T-cell (primary cell): ENCODE measurements around the gene TCF20. TPM values are rescaled to one million over a fixed set of nuclear protein-coding genes. Genes with fewer than 3 reads are reported as not detected.

Experiments used
- ATAC-seq, 4 experiments: fragments of 200-7000 bp in 3 of 4; fragments of 150-1000 bp in 1 of 4; cut with Tn5 transposase; replicated peaks in 1 of 4; 1 replicate in 3 of 4; 2 replicates in 1 of 4; pipeline ENCODE4 v1.10.0; 2021; ENCODE audit warnings: moderate library complexity in 3 of 4, mild to moderate bottlenecking in 2 of 4, moderate number of reproducible peaks in 1 of 4
- CTCF ChIA-PET, 2 donors: fragments of 300-600 bp; sonication (Branson Sonifier 250); formaldehyde crosslinking; loops; one replicate each; lab custom pipeline; 2022; ENCODE audit warnings: antibody characterized with exemption in 2 of 2; lab: Charles Lee
- POLR2A ChIA-PET, 2 donors: fragments of 300-600 bp; sonication (Branson Sonifier 250); formaldehyde crosslinking; loops; one replicate each; lab custom pipeline; 2022; ENCODE audit warnings: antibody characterized with exemption in 2 of 2; lab: Charles Lee
- DNase-seq, 35 experiments: peaks; one replicate each; pipeline versions ENCODE4 v3.0.0 to v3.0.0-alpha.2; 2013 to 2023
- H3K27ac ChIP-seq: one replicate; pipeline ENCODE4 v1.5.1; 2013; ENCODE audit warnings: low read length
- H3K27me3 ChIP-seq, 2 experiments: replicated peaks in 1 of 2; 1 replicate in 1 of 2; 2 replicates in 1 of 2; pipeline versions ENCODE4 v1.6.1 to v1.7.0; 2013; ENCODE audit warnings: low read length in 1 of 2, mixed read lengths in 1 of 2; ENCODE audit not compliant: control insufficient read depth in 2 of 2, insufficient read depth in 2 of 2; ENCODE audit errors: extremely low read depth in 1 of 2
- H3K36me3 ChIP-seq, 2 donors: 1 replicate in 1 of 2; 2 replicates in 1 of 2; pipeline versions ENCODE4 v1.6.1 to v1.7.0; 2013; ENCODE audit warnings: low read length in 1 of 2; ENCODE audit not compliant: control insufficient read depth in 2 of 2, insufficient read depth in 1 of 2; ENCODE audit errors: extremely low read depth in 1 of 2
- H3K4me1 ChIP-seq, 2 experiments: 1 replicate in 1 of 2; 2 replicates in 1 of 2; pipeline versions ENCODE4 v1.6.1 to v1.7.0; 2013; ENCODE audit warnings: low read length in 2 of 2, mixed read lengths in 1 of 2; ENCODE audit not compliant: insufficient read depth in 2 of 2, control insufficient read depth in 1 of 2; ENCODE audit errors: extremely low read depth in 1 of 2
- H3K4me3 ChIP-seq, 2 donors: 1 replicate in 1 of 2; 2 replicates in 1 of 2; pipeline versions ENCODE4 v1.5.1 to v1.7.0; 2013; ENCODE audit warnings: mild to moderate bottlenecking in 2 of 2, low read length in 1 of 2, moderate library complexity in 1 of 2; ENCODE audit not compliant: control insufficient read depth in 1 of 2; ENCODE audit errors: extremely low read depth in 1 of 2
- H3K9me3 ChIP-seq: 2 replicates; pipeline ENCODE4 v1.7.0; 2013
- H3K27ac Mint-ChIP-seq, 2 donors: one replicate each; pipeline ENCODE4 v1.8.0; 2020 to 2021; ENCODE audit warnings: mild to moderate bottlenecking in 2 of 2, mixed read lengths in 2 of 2
- H3K27me3 Mint-ChIP-seq, 2 donors: one replicate each; pipeline ENCODE4 v1.8.0; 2021 to 2022; ENCODE audit warnings: mixed read lengths in 2 of 2
- H3K36me3 Mint-ChIP-seq: one replicate; pipeline ENCODE4 v1.8.0; 2021; ENCODE audit warnings: mixed read lengths
- H3K4me1 Mint-ChIP-seq, 3 donors: one replicate each; pipeline ENCODE4 v1.8.0; 2020 to 2022; ENCODE audit warnings: mixed read lengths in 3 of 3, mild to moderate bottlenecking in 1 of 3
- H3K4me3 Mint-ChIP-seq, 3 donors: one replicate each; pipeline ENCODE4 v1.8.0; 2020 to 2022; ENCODE audit warnings: mild to moderate bottlenecking in 3 of 3, mixed read lengths in 3 of 3, moderate library complexity in 3 of 3
- H3K9me3 Mint-ChIP-seq, 3 donors: one replicate each; pipeline ENCODE4 v1.8.0; 2020 to 2022; ENCODE audit warnings: mixed read lengths in 3 of 3
- WGBS: methylation state at CpG from one replicate; pipeline ENCODE4 v1.1.5; 2013; ENCODE audit warnings: missing lambda C conversion rate; ENCODE audit not compliant: insufficient coverage; 5-methylcytosine and 5-hydroxymethylcytosine counted together
- total RNA-seq, 35 experiments: library from RNA in 6 of 35; stranded (reverse) in 6 of 35; fragments of 120-200 nt in 1 of 35; gene quantifications; one replicate each; pipeline versions ENCODE4 v1.2.1 to v1.2.4 and lab custom pipeline; 2013 to 2026

Gene TCF20
- total RNA-seq, 5 donors from 2014 or later (not counting 1 experiment from before 2014, with no cell fraction given), result 84.2 to 98.8 (median 88.5) TPM

GRCh38 chr22:42281284-42281683 is 10.8 kb upstream of the TCF20 start:
- no peak overlapping the region for H3K4me3 ChIP-seq
- ChIA-PET CTCF (interaction anchor here in 1 of 2 donors (0.6 kb wide), 1 partner anchor 872 kb away, joined by 5 read pairs; no protein-coding TSS in a partner anchor), POLR2A (no interaction called here)
- H3K27ac ChIP-seq, result no peak overlapping the region
- Mint-ChIP-seq H3K27ac (no peak overlapping the region), H3K4me1 (peaks cover 23 to 28% (median 26%) of the 10 kb centered on the region in 3 donors), H3K36me3 (no peaks in the 10 kb centered on the region), H3K4me3 (no peak overlapping the region), H3K27me3 (peaks cover 0 to 8% of the 10 kb centered on the region in 2 donors), H3K9me3 (no peaks in the 10 kb centered on the region)
- H3K36me3 ChIP-seq, result no peaks in the 10 kb centered on the region
- peaks cover 21 to 39% of the 10 kb centered on the region in 2 experiments for H3K4me1 ChIP-seq
- H3K9me3 ChIP-seq, result no peaks in the 10 kb centered on the region
- WGBS, result 92% methylated on average over 7 of the region's 10 CpGs
- no peak for ATAC-seq
- H3K27me3 ChIP-seq, result peaks cover 0 to 37% of the 10 kb centered on the region in 2 experiments
- no peak for DNase-seq

- no peak overlapping the region for H3K4me3 Mint-ChIP-seq
- H3K27me3 ChIP-seq, result peaks cover 0 to 37% of the 10 kb centered on the region in 2 experiments
- H3K27me3 Mint-ChIP-seq, result peaks cover 0 to 8% of the 10 kb centered on the region in 2 donors
- no peak overlapping the region for H3K4me3 ChIP-seq
- no peaks in the 10 kb centered on the region for H3K36me3 ChIP-seq
- H3K9me3 Mint-ChIP-seq, result no peaks in the 10 kb centered on the region
- no peaks in the 10 kb centered on the region for H3K36me3 Mint-ChIP-seq
- peaks cover 19 to 35% of the 10 kb centered on the region in 2 experiments for H3K4me1 ChIP-seq
- ChIA-PET CTCF (no interaction called here), POLR2A (no interaction called here)
- H3K27ac Mint-ChIP-seq, result no peak overlapping the region
- H3K4me1 Mint-ChIP-seq, result peaks cover 22 to 26% (median 22%) of the 10 kb centered on the region in 3 donors
- H3K27ac ChIP-seq, result no peak overlapping the region
- 100% methylated on average over 5 of the region's 5 CpGs for WGBS
- DNase-seq, result no peak
- no peaks in the 10 kb centered on the region for H3K9me3 ChIP-seq
- ATAC-seq, result no peak
Measured at GRCh38 chr22:42280836-42281235, 10.4 kb upstream of the TCF20 start.

- Histone ChIP-seq H3K27me3 (peaks cover 0 to 37% of the 10 kb centered on the region in 2 experiments), H3K36me3 (no peaks in the 10 kb centered on the region), H3K9me3 (no peaks in the 10 kb centered on the region), H3K4me1 (peaks cover 14 to 28% of the 10 kb centered on the region in 2 experiments), H3K4me3 (no peak overlapping the region), H3K27ac (no peak overlapping the region)
- POLR2A ChIA-PET, result no interaction called here
- peaks cover 0 to 8% of the 10 kb centered on the region in 2 donors for H3K27me3 Mint-ChIP-seq
- no peak overlapping the region for H3K4me3 Mint-ChIP-seq
- CTCF ChIA-PET, result no interaction called here
- no peak overlapping the region for H3K27ac Mint-ChIP-seq
- 92% methylated on average over 5 of the region's 9 CpGs for WGBS
- H3K9me3 Mint-ChIP-seq, result no peaks in the 10 kb centered on the region
- no peak for ATAC-seq
- peaks cover 15 to 20% (median 16%) of the 10 kb centered on the region in 3 donors for H3K4me1 Mint-ChIP-seq
- no peaks in the 10 kb centered on the region for H3K36me3 Mint-ChIP-seq
- no peak for DNase-seq
Measured at GRCh38 chr22:42280140-42280539, 9.7 kb upstream of the TCF20 start.

GRCh38 chr22:42279425-42280020 is 9.1 kb upstream of the TCF20 start:
- ChIA-PET POLR2A (no interaction called here), CTCF (interaction anchor here in 1 of 2 donors (0.6 kb wide), 1 partner anchor 9 kb away, joined by 5 read pairs; no protein-coding TSS in a partner anchor)
- DNase-seq (no peak), ATAC-seq (no peak)
- H3K4me1 ChIP-seq, result peaks cover 9 to 22% of the 10 kb centered on the region in 2 experiments
- H3K9me3 Mint-ChIP-seq, result no peaks in the 10 kb centered on the region
- H3K27me3 Mint-ChIP-seq, result peaks cover 0 to 8% of the 10 kb centered on the region in 2 donors
- 95% methylated on average over 8 of the region's 13 CpGs for WGBS
- peaks cover 13 to 18% (median 13%) of the 10 kb centered on the region in 3 donors for H3K4me1 Mint-ChIP-seq
- no peak overlapping the region for H3K27ac Mint-ChIP-seq
- H3K27ac ChIP-seq, result no peak overlapping the region
- no peaks in the 10 kb centered on the region for H3K9me3 ChIP-seq
- no peaks in the 10 kb centered on the region for H3K36me3 Mint-ChIP-seq
- H3K36me3 ChIP-seq, result no peaks in the 10 kb centered on the region
- no peak overlapping the region for H3K4me3 ChIP-seq
- peaks cover 0 to 35% of the 10 kb centered on the region in 2 experiments for H3K27me3 ChIP-seq
- no peak overlapping the region for H3K4me3 Mint-ChIP-seq

GRCh38 chr22:42277988-42278776 is 7.7 kb upstream of the TCF20 start:
- ATAC-seq (peak in 1 of 4 experiments; percentile 50), DNase-seq (peak in 2 of 35 experiments; percentile 5 to 26)
- no peak overlapping the region for H3K4me3 Mint-ChIP-seq
- peaks cover 0 to 8% of the 10 kb centered on the region in 2 donors for H3K27me3 Mint-ChIP-seq
- no peak overlapping the region for H3K27ac Mint-ChIP-seq
- Histone ChIP-seq H3K27me3 (peaks cover 0 to 22% of the 10 kb centered on the region in 2 experiments), H3K27ac (no peak overlapping the region), H3K4me3 (no peak overlapping the region), H3K4me1 (peaks cover 4 to 9% of the 10 kb centered on the region in 2 experiments), H3K36me3 (no peaks in the 10 kb centered on the region), H3K9me3 (no peaks in the 10 kb centered on the region)
- 71% methylated on average over 19 of the region's 21 CpGs for WGBS
- no peaks in the 10 kb centered on the region for H3K36me3 Mint-ChIP-seq
- POLR2A ChIA-PET, result no interaction called here
- peaks cover 6 to 12% (median 10%) of the 10 kb centered on the region in 3 donors for H3K4me1 Mint-ChIP-seq
- CTCF ChIA-PET, result interaction anchor here in 1 of 2 donors (0.6 to 1.0 kb wide), 2 partner anchors 32 to 121 kb away, joined by 3 to 4 read pairs; no protein-coding TSS in a partner anchor
- H3K9me3 Mint-ChIP-seq, result no peaks in the 10 kb centered on the region

- no peaks in the 10 kb centered on the region for H3K9me3 Mint-ChIP-seq
- H3K4me1 Mint-ChIP-seq, result peaks cover 3 to 12% (median 6%) of the 10 kb centered on the region in 3 donors
- DNase-seq, result no peak
- 96% methylated on average over 3 of the region's 4 CpGs for WGBS
- H3K36me3 Mint-ChIP-seq, result no peaks in the 10 kb centered on the region
- Histone ChIP-seq H3K27me3 (peaks cover 0 to 13% of the 10 kb centered on the region in 2 experiments), H3K9me3 (no peaks in the 10 kb centered on the region), H3K36me3 (no peaks in the 10 kb centered on the region), H3K27ac (no peak overlapping the region), H3K4me1 (peaks cover under 1 to 4% of the 10 kb centered on the region in 2 experiments), H3K4me3 (no peak overlapping the region)
- no peak for ATAC-seq
- POLR2A ChIA-PET, result no interaction called here
- peaks cover 0 to 5% of the 10 kb centered on the region in 2 donors for H3K27me3 Mint-ChIP-seq
- CTCF ChIA-PET, result interaction anchor here in 1 of 2 donors (1.0 kb wide), 1 partner anchor 122 kb away, joined by 4 read pairs; no protein-coding TSS in a partner anchor
- H3K27ac Mint-ChIP-seq, result no peak overlapping the region
- H3K4me3 Mint-ChIP-seq, result no peak overlapping the region
Measured at GRCh38 chr22:42277232-42277753, 6.8 kb upstream of the TCF20 start.
